Endodermal cell (in vitro differentiated cells): Measurements from ENCODE around the gene PIK3CA. TPM values are rescaled to one million over a fixed set of nuclear protein-coding genes. Genes with fewer than 3 reads are reported as not detected.

Source experiments
- DNase-seq: peaks from one replicate; pipeline ENCODE4 v3.0.0-alpha.2; 2017
- H3K27ac ChIP-seq: 2 replicates; pipeline ENCODE4 v1.5.1; 2013; ENCODE audit warnings: mild to moderate bottlenecking, low read depth, low read length, moderate library complexity
- H3K27me3 ChIP-seq: 2 replicates; pipeline ENCODE4 v1.6.1; 2013; ENCODE audit warnings: mild to moderate bottlenecking, low read length, moderate library complexity; ENCODE audit not compliant: insufficient read depth, control insufficient read depth, poor library complexity, severe bottlenecking
- H3K36me3 ChIP-seq: 2 replicates; pipeline ENCODE4 v1.7.0; 2013; ENCODE audit warnings: mild to moderate bottlenecking, low read length, moderate library complexity; ENCODE audit not compliant: control insufficient read depth, insufficient read depth
- H3K4me1 ChIP-seq: one replicate; pipeline ENCODE4 v1.7.0; 2013; ENCODE audit warnings: low read length; ENCODE audit not compliant: control insufficient read depth, insufficient read depth
- H3K4me3 ChIP-seq: 2 replicates; pipeline ENCODE4 v1.5.1; 2013; ENCODE audit warnings: mild to moderate bottlenecking, low read length, moderate library complexity
- H3K9ac ChIP-seq: 2 replicates; pipeline ENCODE4 v1.6.1; 2013; ENCODE audit warnings: mild to moderate bottlenecking, low read length, moderate library complexity; ENCODE audit not compliant: poor library complexity, severe bottlenecking; ENCODE audit errors: extremely low read depth
- H3K9me3 ChIP-seq: 2 replicates; pipeline ENCODE4 v1.6.1; 2013; ENCODE audit warnings: mild to moderate bottlenecking, low read length, moderate library complexity; ENCODE audit not compliant: control insufficient read depth
- H3K27ac Mint-ChIP-seq: 2 replicates; pipeline ENCODE4 v1.8.0; 2020; ENCODE audit warnings: mixed read lengths
- H3K27me3 Mint-ChIP-seq: 2 replicates; pipeline ENCODE4 v1.8.0; 2021; ENCODE audit warnings: mild to moderate bottlenecking, mixed read lengths; ENCODE audit not compliant: insufficient read depth
- H3K36me3 Mint-ChIP-seq: 2 replicates; pipeline ENCODE4 v1.8.0; 2020; ENCODE audit warnings: low read depth, mixed read lengths
- H3K4me1 Mint-ChIP-seq: 2 replicates; pipeline ENCODE4 v1.8.0; 2020; ENCODE audit warnings: mixed read lengths
- H3K4me3 Mint-ChIP-seq: 2 replicates; pipeline ENCODE4 v1.8.0; 2020; ENCODE audit warnings: mild to moderate bottlenecking, moderate library complexity, mixed read lengths
- H3K9me3 Mint-ChIP-seq: 2 replicates; pipeline ENCODE4 v1.8.0; 2020; ENCODE audit warnings: mild to moderate bottlenecking, mixed read lengths
- WGBS, 2 experiments: methylation state at CpG; one replicate each; pipeline versions ENCODE4 v1.1.5 to v1.1.7; 2013; ENCODE audit warnings: missing lambda C conversion rate in 2 of 2, mixed read lengths in 1 of 2; ENCODE audit not compliant: insufficient coverage in 1 of 2, insufficient read length in 1 of 2; 5-methylcytosine and 5-hydroxymethylcytosine counted together
- total RNA-seq, 2 donors: library from RNA; stranded (reverse); fragmentation: NEBNext Ultra II Directional in 1 of 2; extraction: Animal tissue kit (Norgen Biotek cat#: 25700) in 1 of 2; gene quantifications; 2 replicates in 1 of 2; 3 replicates in 1 of 2; pipeline ENCODE4 v1.2.1, GENCODE V29; 2021
- TF ChIP-seq, protein P1 (sequence below): fragments of 200-600 bp; sonication (generic); conservative IDR thresholded peaks from 2 replicates; pipeline ENCODE4 v1.5.0; 2021; ENCODE audit warnings: antibody characterized with exemption, mild to moderate bottlenecking

PIK3CA gene
- total RNA-seq, 2 donors from 2014 or later = 21.1 to 22.2 TPM

DNA sequence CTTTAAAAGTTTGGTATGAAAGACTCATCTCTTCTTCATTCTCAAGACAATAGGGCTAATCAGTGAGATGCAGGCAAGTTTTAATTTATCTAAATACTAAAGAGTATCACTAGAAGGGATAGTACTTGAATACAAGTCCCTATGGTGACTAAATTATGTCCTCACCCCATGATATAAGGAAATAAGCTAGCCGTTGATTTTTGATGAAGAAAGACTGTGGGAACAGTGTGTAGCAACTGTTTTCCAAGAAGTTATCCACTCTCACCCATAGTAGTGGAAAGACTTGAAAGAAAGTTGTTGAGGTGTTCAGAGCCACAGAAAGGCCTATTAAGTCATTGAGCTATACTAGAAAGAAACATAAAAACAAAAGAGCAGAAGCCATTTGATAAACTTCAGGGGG is 36.7 kb downstream of the PIK3CA start:
- no peak overlapping the region for H3K4me3 ChIP-seq
- no peak overlapping the region for H3K27ac Mint-ChIP-seq
- no peak overlapping the region for H3K27ac ChIP-seq
- H3K9me3 ChIP-seq = no peaks in the 10 kb centered on the region
- H3K27me3 Mint-ChIP-seq = no peaks in the 10 kb centered on the region
- H3K9me3 Mint-ChIP-seq = no peaks in the 10 kb centered on the region
- 100% methylated on average over 1 of the region's 1 CpG; no CpG with 5 or more reads in 1 of the 2 experiments for WGBS, 2 experiments
- peaks cover 4% of the 10 kb centered on the region for H3K4me1 Mint-ChIP-seq
- no peaks in the 10 kb centered on the region for H3K4me1 ChIP-seq
- no peaks in the 10 kb centered on the region for H3K36me3 ChIP-seq
- TF ChIP-seq, protein P1, sequence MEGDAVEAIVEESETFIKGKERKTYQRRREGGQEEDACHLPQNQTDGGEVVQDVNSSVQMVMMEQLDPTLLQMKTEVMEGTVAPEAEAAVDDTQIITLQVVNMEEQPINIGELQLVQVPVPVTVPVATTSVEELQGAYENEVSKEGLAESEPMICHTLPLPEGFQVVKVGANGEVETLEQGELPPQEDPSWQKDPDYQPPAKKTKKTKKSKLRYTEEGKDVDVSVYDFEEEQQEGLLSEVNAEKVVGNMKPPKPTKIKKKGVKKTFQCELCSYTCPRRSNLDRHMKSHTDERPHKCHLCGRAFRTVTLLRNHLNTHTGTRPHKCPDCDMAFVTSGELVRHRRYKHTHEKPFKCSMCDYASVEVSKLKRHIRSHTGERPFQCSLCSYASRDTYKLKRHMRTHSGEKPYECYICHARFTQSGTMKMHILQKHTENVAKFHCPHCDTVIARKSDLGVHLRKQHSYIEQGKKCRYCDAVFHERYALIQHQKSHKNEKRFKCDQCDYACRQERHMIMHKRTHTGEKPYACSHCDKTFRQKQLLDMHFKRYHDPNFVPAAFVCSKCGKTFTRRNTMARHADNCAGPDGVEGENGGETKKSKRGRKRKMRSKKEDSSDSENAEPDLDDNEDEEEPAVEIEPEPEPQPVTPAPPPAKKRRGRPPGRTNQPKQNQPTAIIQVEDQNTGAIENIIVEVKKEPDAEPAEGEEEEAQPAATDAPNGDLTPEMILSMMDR = no peak
- H3K27me3 ChIP-seq = no peaks in the 10 kb centered on the region
- no peak for DNase-seq
- H3K4me3 Mint-ChIP-seq = no peak overlapping the region
- H3K9ac ChIP-seq = no peak overlapping the region
- H3K36me3 Mint-ChIP-seq = peaks cover 4% of the 10 kb centered on the region

DNA sequence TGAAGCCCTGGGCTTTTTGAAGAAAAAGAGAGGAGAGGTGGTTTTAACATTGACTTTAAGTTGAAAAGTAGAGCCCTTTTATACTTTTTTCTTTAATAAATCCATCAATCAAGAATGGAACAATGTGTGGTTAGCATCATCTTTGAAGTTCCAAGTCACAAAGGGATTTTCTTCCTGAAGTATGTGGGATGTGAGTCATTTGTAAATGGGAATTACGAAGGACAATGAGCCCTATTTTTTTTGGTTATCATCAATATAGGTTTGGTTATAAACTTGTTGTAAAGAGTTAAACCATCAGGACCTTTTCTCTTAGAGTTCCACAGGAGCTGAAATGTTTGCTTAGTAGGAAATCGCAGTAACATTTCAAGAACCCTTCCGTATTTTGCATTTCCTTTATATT is 38.3 kb downstream of the PIK3CA start:
- 86 to 95% methylated on average over 3 of the region's 3 CpGs for WGBS, 2 experiments
- DNase-seq = no peak
- Histone ChIP-seq H3K27me3 (no peaks in the 10 kb centered on the region), H3K9ac (no peak overlapping the region), H3K4me3 (no peak overlapping the region), H3K27ac (no peak overlapping the region), H3K36me3 (no peaks in the 10 kb centered on the region), H3K4me1 (no peaks in the 10 kb centered on the region), H3K9me3 (no peaks in the 10 kb centered on the region)
- H3K27ac Mint-ChIP-seq = no peak overlapping the region
- H3K4me1 Mint-ChIP-seq = peaks cover 16% of the 10 kb centered on the region
- no peaks in the 10 kb centered on the region for H3K27me3 Mint-ChIP-seq
- no peaks in the 10 kb centered on the region for H3K9me3 Mint-ChIP-seq
- H3K4me3 Mint-ChIP-seq = no peak overlapping the region
- TF ChIP-seq, protein P1 = no peak
- H3K36me3 Mint-ChIP-seq = peaks cover 4% of the 10 kb centered on the region

DNA sequence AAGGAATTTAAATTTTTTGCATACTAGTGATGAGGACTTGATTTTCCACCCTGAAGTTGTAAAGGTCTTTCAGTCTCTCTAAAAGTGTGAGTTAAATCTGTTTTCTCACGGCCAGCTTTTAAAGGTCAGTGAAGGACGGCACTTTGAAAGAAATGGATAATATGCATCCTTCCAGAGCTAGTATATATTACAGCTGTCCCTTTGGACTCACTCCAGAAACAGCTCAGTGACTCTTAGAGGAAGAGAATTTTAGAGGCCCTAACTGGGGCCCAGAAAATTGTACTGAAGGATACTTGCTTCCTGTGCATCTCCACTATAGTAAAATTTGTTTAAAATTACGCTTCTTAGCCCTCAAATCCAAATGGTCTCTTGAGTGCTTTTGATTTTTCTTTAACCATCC is 41.6 kb downstream of the PIK3CA start:
- Mint-ChIP-seq H3K9me3 (no peaks in the 10 kb centered on the region), H3K27me3 (no peaks in the 10 kb centered on the region), H3K36me3 (peaks cover 4% of the 10 kb centered on the region), H3K4me3 (no peak overlapping the region), H3K27ac (peak overlapping the region; percentile 31), H3K4me1 (peaks cover 21% of the 10 kb centered on the region)
- H3K27ac ChIP-seq = no peak overlapping the region
- H3K4me3 ChIP-seq = no peak overlapping the region
- WGBS, 2 experiments = 88 to 98% methylated on average over 3 of the region's 3 CpGs
- no peak for DNase-seq
- no peaks in the 10 kb centered on the region for H3K36me3 ChIP-seq
- H3K9me3 ChIP-seq = no peaks in the 10 kb centered on the region
- TF ChIP-seq, protein P1 = no peak
- no peak overlapping the region for H3K9ac ChIP-seq
- no peaks in the 10 kb centered on the region for H3K4me1 ChIP-seq
- H3K27me3 ChIP-seq = no peaks in the 10 kb centered on the region
